ENCODE data around the gene ARID1B. TPM values are rescaled to one million over a fixed set of nuclear protein-coding genes. Genes with fewer than 3 reads are reported as not detected.

ARID1B gene
- total and polyA plus RNA-seq, 2 of the 13 experiments (the other 11 are each of a cell fraction or from before 2014, with no cell fraction given), result 20.1 to 32.6 TPM

DNA sequence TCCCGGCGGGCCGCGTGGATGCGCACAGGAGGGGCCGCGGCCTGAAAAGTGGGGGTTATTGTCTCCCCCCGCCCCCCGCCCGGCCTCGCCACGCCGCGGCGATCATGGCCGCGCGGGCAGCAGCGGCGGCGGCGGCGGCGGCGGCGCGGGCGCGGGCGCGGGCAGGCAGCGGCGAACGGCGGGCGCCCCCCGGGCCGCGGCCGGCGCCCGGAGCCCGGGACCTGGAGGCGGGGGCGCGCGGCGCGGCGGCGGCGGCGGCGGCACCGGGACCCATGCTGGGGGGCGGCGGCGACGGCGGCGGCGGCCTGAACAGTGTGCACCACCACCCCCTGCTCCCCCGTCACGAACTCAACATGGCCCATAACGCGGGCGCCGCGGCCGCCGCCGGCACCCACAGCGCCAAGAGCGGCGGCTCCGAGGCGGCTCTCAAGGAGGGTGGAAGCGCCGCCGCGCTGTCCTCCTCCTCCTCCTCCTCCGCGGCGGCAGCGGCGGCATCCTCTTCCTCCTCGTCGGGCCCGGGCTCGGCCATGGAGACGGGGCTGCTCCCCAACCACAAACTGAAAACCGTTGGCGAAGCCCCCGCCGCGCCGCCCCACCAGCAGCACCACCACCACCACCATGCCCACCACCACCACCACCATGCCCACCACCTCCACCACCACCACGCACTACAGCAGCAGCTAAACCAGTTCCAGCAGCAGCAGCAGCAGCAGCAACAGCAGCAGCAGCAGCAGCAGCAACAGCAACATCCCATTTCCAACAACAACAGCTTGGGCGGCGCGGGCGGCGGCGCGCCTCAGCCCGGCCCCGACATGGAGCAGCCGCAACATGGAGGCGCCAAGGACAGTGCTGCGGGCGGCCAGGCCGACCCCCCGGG is 637 bp downstream of the ARID1B start (continued):
- TF ChIP-seq, protein P1, sequence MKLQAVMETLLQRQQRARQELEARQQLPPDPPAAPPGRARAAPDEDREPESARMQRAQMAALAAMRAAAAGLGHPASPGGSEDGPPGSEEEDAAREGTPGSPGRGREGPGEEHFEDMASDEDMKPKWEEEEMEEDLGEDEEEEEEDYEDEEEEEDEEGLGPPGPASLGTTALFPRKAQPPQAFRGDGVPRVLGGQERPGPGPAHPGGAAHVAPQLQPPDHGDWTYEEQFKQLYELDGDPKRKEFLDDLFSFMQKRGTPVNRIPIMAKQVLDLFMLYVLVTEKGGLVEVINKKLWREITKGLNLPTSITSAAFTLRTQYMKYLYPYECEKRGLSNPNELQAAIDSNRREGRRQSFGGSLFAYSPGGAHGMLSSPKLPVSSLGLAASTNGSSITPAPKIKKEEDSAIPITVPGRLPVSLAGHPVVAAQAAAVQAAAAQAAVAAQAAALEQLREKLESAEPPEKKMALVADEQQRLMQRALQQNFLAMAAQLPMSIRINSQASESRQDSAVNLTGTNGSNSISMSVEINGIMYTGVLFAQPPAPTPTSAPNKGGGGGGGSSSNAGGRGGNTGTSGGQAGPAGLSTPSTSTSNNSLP (IDR thresholded peaks at IDR 0.05; ENCODE audit: low read depth, low read length), result no peak
- TF ChIP-seq ZNF44 (CRISPR knock-in tag; IDR thresholded peaks at IDR 0.05), result no peak
- no peak for TF ChIP-seq SKI (IDR thresholded peaks at IDR 0.05; ENCODE audit: partially characterized antibody)
- TF ChIP-seq GLI4 (CRISPR knock-in tag; IDR thresholded peaks at IDR 0.05; ENCODE audit: borderline replicate concordance), result peak; percentile 47; the same call in 1 of the 2 replicates
- TF ChIP-seq, protein P2, sequence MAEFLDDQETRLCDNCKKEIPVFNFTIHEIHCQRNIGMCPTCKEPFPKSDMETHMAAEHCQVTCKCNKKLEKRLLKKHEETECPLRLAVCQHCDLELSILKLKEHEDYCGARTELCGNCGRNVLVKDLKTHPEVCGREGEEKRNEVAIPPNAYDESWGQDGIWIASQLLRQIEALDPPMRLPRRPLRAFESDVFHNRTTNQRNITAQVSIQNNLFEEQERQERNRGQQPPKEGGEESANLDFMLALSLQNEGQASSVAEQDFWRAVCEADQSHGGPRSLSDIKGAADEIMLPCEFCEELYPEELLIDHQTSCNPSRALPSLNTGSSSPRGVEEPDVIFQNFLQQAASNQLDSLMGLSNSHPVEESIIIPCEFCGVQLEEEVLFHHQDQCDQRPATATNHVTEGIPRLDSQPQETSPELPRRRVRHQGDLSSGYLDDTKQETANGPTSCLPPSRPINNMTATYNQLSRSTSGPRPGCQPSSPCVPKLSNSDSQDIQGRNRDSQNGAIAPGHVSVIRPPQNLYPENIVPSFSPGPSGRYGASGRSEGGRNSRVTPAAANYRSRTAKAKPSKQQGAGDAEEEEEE (CRISPR knock-in tag; IDR thresholded peaks at IDR 0.05; ENCODE audit: borderline replicate concordance), result no peak
- TF ChIP-seq, protein P3, sequence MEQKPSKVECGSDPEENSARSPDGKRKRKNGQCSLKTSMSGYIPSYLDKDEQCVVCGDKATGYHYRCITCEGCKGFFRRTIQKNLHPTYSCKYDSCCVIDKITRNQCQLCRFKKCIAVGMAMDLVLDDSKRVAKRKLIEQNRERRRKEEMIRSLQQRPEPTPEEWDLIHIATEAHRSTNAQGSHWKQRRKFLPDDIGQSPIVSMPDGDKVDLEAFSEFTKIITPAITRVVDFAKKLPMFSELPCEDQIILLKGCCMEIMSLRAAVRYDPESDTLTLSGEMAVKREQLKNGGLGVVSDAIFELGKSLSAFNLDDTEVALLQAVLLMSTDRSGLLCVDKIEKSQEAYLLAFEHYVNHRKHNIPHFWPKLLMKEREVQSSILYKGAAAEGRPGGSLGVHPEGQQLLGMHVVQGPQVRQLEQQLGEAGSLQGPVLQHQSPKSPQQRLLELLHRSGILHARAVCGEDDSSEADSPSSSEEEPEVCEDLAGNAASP (CRISPR knock-in tag; IDR thresholded peaks at IDR 0.05; ENCODE audit: borderline replicate concordance), result no peak
- TF ChIP-seq HNRNPLL (IDR thresholded peaks at IDR 0.05; ENCODE audit: low read depth, low read length, poor library complexity, severe bottlenecking), result no peak
- TF ChIP-seq, protein P4, sequence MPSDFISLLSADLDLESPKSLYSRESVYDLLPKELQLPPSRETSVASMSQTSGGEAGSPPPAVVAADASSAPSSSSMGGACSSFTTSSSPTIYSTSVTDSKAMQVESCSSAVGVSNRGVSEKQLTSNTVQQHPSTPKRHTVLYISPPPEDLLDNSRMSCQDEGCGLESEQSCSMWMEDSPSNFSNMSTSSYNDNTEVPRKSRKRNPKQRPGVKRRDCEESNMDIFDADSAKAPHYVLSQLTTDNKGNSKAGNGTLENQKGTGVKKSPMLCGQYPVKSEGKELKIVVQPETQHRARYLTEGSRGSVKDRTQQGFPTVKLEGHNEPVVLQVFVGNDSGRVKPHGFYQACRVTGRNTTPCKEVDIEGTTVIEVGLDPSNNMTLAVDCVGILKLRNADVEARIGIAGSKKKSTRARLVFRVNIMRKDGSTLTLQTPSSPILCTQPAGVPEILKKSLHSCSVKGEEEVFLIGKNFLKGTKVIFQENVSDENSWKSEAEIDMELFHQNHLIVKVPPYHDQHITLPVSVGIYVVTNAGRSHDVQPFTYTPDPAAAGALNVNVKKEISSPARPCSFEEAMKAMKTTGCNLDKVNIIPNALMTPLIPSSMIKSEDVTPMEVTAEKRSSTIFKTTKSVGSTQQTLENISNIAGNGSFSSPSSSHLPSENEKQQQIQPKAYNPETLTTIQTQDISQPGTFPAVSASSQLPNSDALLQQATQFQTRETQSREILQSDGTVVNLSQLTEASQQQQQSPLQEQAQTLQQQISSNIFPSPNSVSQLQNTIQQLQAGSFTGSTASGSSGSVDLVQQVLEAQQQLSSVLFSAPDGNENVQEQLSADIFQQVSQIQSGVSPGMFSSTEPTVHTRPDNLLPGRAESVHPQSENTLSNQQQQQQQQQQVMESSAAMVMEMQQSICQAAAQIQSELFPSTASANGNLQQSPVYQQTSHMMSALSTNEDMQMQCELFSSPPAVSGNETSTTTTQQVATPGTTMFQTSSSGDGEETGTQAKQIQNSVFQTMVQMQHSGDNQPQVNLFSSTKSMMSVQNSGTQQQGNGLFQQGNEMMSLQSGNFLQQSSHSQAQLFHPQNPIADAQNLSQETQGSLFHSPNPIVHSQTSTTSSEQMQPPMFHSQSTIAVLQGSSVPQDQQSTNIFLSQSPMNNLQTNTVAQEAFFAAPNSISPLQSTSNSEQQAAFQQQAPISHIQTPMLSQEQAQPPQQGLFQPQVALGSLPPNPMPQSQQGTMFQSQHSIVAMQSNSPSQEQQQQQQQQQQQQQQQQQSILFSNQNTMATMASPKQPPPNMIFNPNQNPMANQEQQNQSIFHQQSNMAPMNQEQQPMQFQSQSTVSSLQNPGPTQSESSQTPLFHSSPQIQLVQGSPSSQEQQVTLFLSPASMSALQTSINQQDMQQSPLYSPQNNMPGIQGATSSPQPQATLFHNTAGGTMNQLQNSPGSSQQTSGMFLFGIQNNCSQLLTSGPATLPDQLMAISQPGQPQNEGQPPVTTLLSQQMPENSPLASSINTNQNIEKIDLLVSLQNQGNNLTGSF (CRISPR knock-in tag; IDR thresholded peaks at IDR 0.05), result no peak
- TF ChIP-seq PCBP2 (optimal IDR thresholded peaks at IDR 0.05; ENCODE audit: low read depth, low read length, poor library complexity, severe bottlenecking), result no peak
- TF ChIP-seq RBM39 (IDR thresholded peaks at IDR 0.05; ENCODE audit: low read depth, low read length, poor library complexity, severe bottlenecking), result no peak
- TF ChIP-seq, protein P5, sequence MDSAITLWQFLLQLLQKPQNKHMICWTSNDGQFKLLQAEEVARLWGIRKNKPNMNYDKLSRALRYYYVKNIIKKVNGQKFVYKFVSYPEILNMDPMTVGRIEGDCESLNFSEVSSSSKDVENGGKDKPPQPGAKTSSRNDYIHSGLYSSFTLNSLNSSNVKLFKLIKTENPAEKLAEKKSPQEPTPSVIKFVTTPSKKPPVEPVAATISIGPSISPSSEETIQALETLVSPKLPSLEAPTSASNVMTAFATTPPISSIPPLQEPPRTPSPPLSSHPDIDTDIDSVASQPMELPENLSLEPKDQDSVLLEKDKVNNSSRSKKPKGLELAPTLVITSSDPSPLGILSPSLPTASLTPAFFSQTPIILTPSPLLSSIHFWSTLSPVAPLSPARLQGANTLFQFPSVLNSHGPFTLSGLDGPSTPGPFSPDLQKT (CRISPR knock-in tag; IDR thresholded peaks at IDR 0.05; ENCODE audit: borderline replicate concordance), result no peak
- no peak for TF ChIP-seq ZMYM2 (CRISPR knock-in tag; IDR thresholded peaks at IDR 0.05)
- TF ChIP-seq, protein P6, sequence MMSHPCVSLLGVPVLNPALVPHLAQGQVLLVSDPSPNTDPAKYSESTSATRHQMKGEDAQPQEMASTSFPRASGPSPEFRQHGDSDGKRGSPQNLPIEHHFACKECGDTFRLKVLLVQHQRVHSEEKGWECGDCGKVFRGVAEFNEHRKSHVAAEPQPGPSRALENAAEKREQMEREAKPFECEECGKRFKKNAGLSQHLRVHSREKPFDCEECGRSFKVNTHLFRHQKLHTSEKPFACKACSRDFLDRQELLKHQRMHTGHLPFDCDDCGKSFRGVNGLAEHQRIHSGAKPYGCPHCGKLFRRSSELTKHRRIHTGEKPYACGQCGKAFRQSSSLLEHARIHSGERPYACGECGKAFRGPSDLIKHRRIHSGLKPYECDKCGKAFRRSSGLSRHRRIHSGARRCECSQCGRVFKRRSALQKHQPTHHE (CRISPR knock-in tag; IDR thresholded peaks at IDR 0.05; ENCODE audit: borderline replicate concordance), result no peak
- TF ChIP-seq POLR2AphosphoS2 (IDR thresholded peaks at IDR 0.05; ENCODE audit: low read depth, low read length), result no peak
